ENCODE data around the gene STX12.
A peak's percentile ranks its signal among the peaks of the same experiment; 100 is the strongest.
"Not testable (repeated sequence)": the region's sequence is repeated elsewhere in the genome, so short reads cannot be mapped to it uniquely, and the experiment has no call there.

The STX12 gene

DNA sequence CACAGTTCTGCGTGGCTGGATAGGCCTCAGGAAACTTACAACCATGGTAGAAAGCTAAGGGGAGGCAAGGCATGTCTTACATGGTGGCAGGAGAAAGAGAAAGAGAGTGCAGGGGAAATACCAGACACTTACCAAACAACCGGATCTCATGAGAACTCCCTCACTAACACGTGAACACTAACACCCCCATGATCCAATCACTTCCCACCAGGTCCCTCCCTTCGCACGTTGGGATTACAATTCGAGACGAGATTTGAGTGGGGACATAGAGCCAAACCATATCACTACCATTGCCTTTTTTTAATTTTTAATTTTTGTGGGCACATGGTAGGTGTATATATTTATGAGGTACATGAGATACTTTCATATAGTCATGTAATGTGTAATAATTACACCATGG is 33.7 kb downstream of the STX12 start:
- H3K9ac ChIP-seq (ENCODE audit: low read length): no peak overlapping the region
- H3K4me3 ChIP-seq (ENCODE audit: low read depth, low read length): no peak overlapping the region
- H3K36me3 ChIP-seq (ENCODE audit: control insufficient read depth, insufficient read depth, low read length): peaks cover 26% of the 10 kb centered on the region
- H3K27ac ChIP-seq (ENCODE audit: low read depth, low read length): no peak overlapping the region
- no peaks in the 10 kb centered on the region for H3K9me3 ChIP-seq (ENCODE audit: control insufficient read depth, insufficient read depth, low read depth, low read length)
- no peaks in the 10 kb centered on the region for H3K27me3 ChIP-seq (ENCODE audit: control insufficient read depth, insufficient read depth, low read length)
- H3K4me1 ChIP-seq (ENCODE audit: control insufficient read depth, insufficient read depth, low read length): peaks cover 10% of the 10 kb centered on the region

DNA sequence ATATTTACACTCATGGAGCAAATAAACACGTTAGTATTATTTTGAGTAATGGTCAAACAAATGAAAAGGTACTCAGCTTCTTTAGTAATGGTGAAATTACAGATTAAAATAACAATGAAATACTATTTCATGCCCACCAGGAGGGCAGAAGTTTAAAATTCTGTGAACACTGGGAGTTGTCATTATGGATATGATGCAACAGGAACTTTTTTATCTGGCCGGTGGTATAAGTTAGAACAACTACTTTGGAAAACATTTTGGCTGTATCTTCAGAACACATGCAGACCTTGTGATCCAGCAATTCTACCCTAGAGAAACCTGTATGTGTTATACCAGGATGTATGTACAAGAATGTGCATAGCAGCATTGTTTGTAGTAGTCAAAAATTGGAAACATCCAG is 34.4 kb downstream of the STX12 start:
- H3K27ac ChIP-seq (ENCODE audit: low read depth, low read length): peak overlapping the region; percentile 61; the same call in 1 of the 2 replicates
- no peak overlapping the region for H3K9ac ChIP-seq (ENCODE audit: low read length)
- H3K4me3 ChIP-seq (ENCODE audit: low read depth, low read length): no peak overlapping the region
- H3K36me3 ChIP-seq (ENCODE audit: control insufficient read depth, insufficient read depth, low read length): peaks cover 23% of the 10 kb centered on the region
- H3K9me3 ChIP-seq (ENCODE audit: control insufficient read depth, insufficient read depth, low read depth, low read length): no peaks in the 10 kb centered on the region
- no peaks in the 10 kb centered on the region for H3K27me3 ChIP-seq (ENCODE audit: control insufficient read depth, insufficient read depth, low read length)
- peaks cover 10% of the 10 kb centered on the region for H3K4me1 ChIP-seq (ENCODE audit: control insufficient read depth, insufficient read depth, low read length)

DNA sequence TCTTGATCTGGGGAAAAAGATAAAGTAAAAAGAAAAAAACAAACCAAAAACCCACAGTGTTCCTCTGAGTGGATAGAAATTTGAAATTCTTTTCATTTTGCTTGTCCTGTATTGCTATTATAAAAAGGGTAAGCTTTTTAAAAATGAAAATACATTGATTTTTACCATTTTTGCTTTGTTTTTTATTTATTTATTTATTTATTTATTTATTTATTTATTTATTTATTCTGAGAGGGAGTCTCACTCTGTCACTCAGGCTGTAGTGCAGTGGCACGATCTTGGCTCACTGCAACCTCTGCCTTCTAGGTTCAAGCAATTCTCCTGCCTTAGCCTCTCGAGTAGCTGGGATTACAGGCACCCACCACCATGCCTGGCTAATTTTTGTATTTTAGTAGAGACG is 35.1 kb downstream of the STX12 start:
- not testable (repeated sequence) for H3K4me3 ChIP-seq (ENCODE audit: low read depth, low read length); H3K27me3 ChIP-seq (ENCODE audit: control insufficient read depth, insufficient read depth, low read length); H3K9ac ChIP-seq (ENCODE audit: low read length); H3K9me3 ChIP-seq (ENCODE audit: control insufficient read depth, insufficient read depth, low read depth, low read length)
- Histone ChIP-seq H3K36me3 (ENCODE audit: control insufficient read depth, insufficient read depth, low read length) (peaks cover 24% of the 10 kb centered on the region), H3K4me1 (ENCODE audit: control insufficient read depth, insufficient read depth, low read length) (peaks cover 10% of the 10 kb centered on the region), H3K27ac (ENCODE audit: low read depth, low read length) (0 out of 2 replicates have a peak overlapping the region, but pooled peaks have one; percentile 61)

DNA sequence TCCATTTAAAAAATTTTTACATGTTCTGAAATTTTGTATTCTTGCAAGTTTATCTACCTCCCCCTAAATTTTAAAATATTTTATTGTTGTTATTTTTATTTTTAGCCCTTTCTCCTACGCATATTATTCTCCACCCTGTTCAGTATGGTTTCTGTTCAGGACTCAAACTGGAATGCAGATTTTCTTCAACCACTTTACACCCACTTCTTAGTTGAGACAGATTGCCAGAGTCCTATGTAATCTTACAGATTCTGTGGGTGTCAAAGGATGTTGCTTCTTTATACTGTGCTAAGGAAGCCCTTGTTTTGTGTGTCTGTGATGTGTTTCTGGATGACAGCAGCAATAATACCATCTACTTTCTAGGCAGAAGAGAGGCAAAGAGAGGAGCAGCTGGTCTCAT is 36.9 kb downstream of the STX12 start:
- Histone ChIP-seq H3K9me3 (ENCODE audit: control insufficient read depth, insufficient read depth, low read depth, low read length) (no peaks in the 10 kb centered on the region), H3K36me3 (ENCODE audit: control insufficient read depth, insufficient read depth, low read length) (peaks cover 19% of the 10 kb centered on the region), H3K27ac (ENCODE audit: low read depth, low read length) (no peak overlapping the region), H3K27me3 (ENCODE audit: control insufficient read depth, insufficient read depth, low read length) (no peaks in the 10 kb centered on the region), H3K9ac (ENCODE audit: low read length) (no peak overlapping the region), H3K4me1 (ENCODE audit: control insufficient read depth, insufficient read depth, low read length) (peaks cover 10% of the 10 kb centered on the region), H3K4me3 (ENCODE audit: low read depth, low read length) (no peak overlapping the region)

DNA sequence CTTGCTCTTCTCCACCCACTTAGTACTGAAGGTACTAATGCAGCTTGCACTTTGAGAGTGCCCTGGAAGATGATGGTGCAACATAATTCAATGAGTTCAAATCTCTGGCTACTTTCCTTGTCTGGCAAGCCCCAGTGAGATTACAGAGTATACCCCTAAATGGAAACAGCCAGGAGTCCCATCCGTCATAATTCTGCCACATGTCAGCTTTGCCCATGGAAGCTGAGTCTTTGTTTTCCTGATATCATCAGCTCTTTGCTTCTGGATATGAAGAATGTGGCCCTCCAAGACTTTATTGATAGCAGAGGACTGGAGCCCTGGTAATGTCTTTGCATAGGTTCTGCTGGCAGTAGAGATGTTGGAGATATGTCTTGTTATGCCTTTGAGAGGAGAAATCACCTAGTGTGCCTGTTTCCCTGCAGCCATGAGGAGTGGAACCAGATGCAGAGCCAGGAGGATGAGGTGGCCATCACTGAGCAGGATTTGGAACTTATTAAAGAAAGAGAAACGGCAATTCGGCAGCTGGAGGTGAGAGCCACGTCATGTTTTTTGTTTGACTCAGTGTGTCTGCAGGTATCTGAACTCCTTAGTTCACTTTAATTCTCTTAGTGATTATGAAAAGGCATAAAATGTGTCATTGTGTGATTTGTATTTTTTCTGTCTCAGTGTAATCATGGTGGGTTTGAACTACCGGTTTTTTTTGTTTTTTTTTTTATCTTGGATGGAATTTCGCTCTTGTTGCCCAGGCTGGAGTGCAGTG is 38.9 kb downstream of the STX12 start:
- Histone ChIP-seq H3K4me1 (ENCODE audit: control insufficient read depth, insufficient read depth, low read length) (0 out of 2 replicates have a peak, but pooled peaks cover 5% of the 10 kb centered on the region), H3K36me3 (ENCODE audit: control insufficient read depth, insufficient read depth, low read length) (peaks cover 6% of the 10 kb centered on the region; the same call in 1 of the 2 replicates), H3K9ac (ENCODE audit: low read length) (no peak overlapping the region), H3K9me3 (ENCODE audit: control insufficient read depth, insufficient read depth, low read depth, low read length) (no peaks in the 10 kb centered on the region), H3K27ac (ENCODE audit: low read depth, low read length) (no peak overlapping the region), H3K4me3 (ENCODE audit: low read depth, low read length) (no peak overlapping the region), H3K27me3 (ENCODE audit: control insufficient read depth, insufficient read depth, low read length) (no peaks in the 10 kb centered on the region)

DNA sequence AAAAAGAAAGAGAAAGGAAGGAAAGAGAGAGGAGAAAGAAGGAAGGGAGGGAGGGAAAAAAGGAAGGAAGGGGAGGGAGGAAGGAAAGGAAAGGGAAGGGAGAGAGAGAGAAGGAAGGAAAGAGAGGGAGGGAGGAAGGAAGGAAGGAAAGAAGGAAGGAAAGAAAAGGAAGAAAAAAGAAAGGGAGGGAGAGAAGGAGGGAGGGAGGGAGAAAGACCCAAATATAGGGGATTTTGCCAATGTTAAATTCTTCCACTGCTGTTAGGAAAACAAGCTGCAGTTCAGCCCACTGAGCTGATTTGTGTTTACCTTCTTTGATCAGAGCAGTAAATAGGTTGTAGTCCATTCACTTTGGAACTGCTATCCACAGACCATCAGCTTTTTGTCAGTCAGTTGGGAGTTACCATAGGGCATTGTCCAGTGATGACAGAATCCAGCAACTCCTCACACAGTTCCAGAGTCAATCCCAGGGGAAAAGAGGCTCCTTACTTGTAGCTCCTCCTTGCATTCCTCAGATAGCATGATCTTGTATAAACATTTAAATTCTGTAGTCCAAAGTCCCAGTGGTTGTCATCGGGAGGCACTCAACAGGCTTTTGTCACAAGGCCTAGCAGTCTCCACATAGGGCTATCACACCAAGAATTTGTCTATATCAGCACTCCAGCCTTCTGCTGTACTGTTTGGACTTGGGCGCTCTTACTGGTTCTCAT is 44.1 kb downstream of the STX12 start:
- Histone ChIP-seq H3K4me3 (ENCODE audit: low read depth, low read length) (no peak overlapping the region), H3K27me3 (ENCODE audit: control insufficient read depth, insufficient read depth, low read length) (no peaks in the 10 kb centered on the region), H3K36me3 (ENCODE audit: control insufficient read depth, insufficient read depth, low read length) (peaks cover 20% of the 10 kb centered on the region), H3K9ac (ENCODE audit: low read length) (no peak overlapping the region), H3K27ac (ENCODE audit: low read depth, low read length) (no peak overlapping the region), H3K9me3 (ENCODE audit: control insufficient read depth, insufficient read depth, low read depth, low read length) (no peaks in the 10 kb centered on the region), H3K4me1 (ENCODE audit: control insufficient read depth, insufficient read depth, low read length) (no peaks in the 10 kb centered on the region)

DNA sequence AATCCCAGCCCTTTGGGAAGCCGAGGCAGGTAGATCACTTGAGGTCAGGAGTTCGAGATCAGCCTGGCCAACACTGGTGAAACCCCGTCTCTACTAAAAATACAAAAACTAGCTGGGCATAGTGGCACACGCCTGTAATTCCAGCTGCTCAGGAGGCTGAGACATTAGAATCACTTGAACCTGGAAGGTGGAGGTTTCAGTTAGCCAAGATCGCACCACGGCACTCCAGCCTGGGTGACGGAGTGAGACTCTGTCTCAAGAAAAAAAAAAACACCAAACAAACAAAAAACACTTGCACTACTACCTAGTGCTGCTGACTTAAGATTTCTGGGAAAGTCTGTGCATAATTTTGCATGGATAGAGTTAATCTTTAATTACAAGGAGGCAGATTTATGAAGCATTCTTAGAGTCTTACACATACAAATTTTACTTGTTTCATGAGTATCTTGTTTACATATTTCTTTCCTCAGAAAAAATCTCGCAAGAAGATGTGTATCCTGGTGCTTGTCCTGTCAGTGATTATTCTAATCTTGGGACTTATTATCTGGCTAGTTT is 48.8 kb downstream of the STX12 start:
- Histone ChIP-seq H3K9ac (ENCODE audit: low read length) (no peak overlapping the region), H3K9me3 (ENCODE audit: control insufficient read depth, insufficient read depth, low read depth, low read length) (no peaks in the 10 kb centered on the region), H3K4me3 (ENCODE audit: low read depth, low read length) (no peak overlapping the region), H3K4me1 (ENCODE audit: control insufficient read depth, insufficient read depth, low read length) (no peaks in the 10 kb centered on the region), H3K27me3 (ENCODE audit: control insufficient read depth, insufficient read depth, low read length) (no peaks in the 10 kb centered on the region), H3K27ac (ENCODE audit: low read depth, low read length) (no peak overlapping the region), H3K36me3 (ENCODE audit: control insufficient read depth, insufficient read depth, low read length) (peaks cover 13% of the 10 kb centered on the region)

DNA sequence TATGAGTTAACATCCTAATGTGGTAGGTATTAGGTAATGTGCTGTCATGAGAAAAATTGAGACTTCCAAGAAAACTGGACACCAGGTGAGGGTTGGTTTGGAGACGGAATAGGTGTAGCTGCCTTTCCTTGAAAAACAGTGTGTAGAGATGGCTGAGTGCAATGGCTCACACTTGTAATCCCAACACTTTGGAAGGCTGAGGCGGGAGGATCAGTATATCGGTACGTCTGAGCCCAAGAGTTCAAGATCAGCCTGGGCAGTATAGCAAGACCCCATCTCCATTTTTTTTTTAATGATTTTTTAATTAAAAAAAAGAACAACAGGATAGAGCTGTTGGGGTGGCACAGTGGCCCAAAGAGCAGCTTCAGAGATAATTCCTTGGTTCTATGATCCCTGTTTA is 50.8 kb downstream of the STX12 start:
- H3K9ac ChIP-seq (ENCODE audit: low read length): no peak overlapping the region

DNA sequence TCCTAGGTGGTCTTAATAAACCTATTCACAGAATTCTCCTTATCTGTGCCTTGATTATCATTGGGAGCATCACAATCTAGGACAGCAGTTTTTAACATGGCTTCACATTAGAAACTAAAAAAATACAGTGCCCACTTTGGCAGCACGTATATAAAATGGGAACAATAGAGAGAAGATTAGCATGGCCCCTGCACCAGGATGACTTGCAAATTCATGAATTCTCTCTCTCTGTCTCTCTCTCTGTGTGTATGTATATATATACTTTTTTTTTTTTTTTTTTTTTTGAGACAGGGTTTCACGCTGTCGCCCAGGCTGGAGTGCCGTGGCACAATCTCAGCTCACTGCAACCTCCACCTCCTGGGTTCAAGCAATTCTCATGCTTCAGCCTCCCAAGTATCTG is 51.4 kb downstream of the STX12 start:
- H3K36me3 ChIP-seq (ENCODE audit: control insufficient read depth, insufficient read depth, low read length): peaks cover 4% of the 10 kb centered on the region
- H3K4me3 ChIP-seq (ENCODE audit: low read depth, low read length): no peak overlapping the region
- no peak overlapping the region for H3K9ac ChIP-seq (ENCODE audit: low read length)
- H3K27ac ChIP-seq (ENCODE audit: low read depth, low read length): no peak overlapping the region
- H3K27me3 ChIP-seq (ENCODE audit: control insufficient read depth, insufficient read depth, low read length): no peaks in the 10 kb centered on the region
- H3K9me3 ChIP-seq (ENCODE audit: control insufficient read depth, insufficient read depth, low read depth, low read length): no peaks in the 10 kb centered on the region
- no peaks in the 10 kb centered on the region for H3K4me1 ChIP-seq (ENCODE audit: control insufficient read depth, insufficient read depth, low read length)

More for the DNA sequence above, 50.8 kb downstream of the STX12 start:
- no peak overlapping the region for H3K4me3 ChIP-seq (ENCODE audit: low read depth, low read length)
- H3K36me3 ChIP-seq (ENCODE audit: control insufficient read depth, insufficient read depth, low read length): peaks cover 5% of the 10 kb centered on the region
- H3K4me1 ChIP-seq (ENCODE audit: control insufficient read depth, insufficient read depth, low read length): no peaks in the 10 kb centered on the region
- H3K27ac ChIP-seq (ENCODE audit: low read depth, low read length): no peak overlapping the region
- no peaks in the 10 kb centered on the region for H3K27me3 ChIP-seq (ENCODE audit: control insufficient read depth, insufficient read depth, low read length)
- no peaks in the 10 kb centered on the region for H3K9me3 ChIP-seq (ENCODE audit: control insufficient read depth, insufficient read depth, low read depth, low read length)

DNA sequence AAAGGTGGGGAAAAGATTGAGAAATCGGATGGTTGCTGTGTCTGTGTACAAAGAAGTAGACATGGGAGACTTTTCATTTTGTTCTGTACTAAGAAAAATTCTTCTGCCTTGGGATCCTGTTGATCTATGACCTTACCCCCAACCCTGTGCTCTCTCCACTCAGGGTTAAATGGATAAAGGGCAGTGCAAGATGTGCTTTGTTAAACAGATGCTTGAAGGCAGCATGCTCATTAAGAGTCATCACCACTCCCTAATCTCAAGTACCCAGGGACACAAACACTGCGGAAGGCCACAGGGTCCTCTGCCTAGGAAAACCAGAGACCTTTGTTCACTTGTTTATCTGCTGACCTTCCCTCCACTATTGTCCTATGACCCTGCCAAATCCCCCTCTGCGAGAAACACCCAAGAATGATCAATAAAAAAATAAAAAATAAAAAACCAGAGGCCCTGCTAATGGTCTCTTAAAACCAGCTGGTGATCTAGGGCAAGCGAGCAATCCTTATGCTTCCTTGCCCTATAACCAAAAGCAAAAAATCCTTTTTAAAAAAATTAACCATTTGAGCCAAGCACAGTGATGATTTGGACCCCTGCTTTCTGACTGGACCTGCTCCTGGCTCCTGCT is 56.4 kb downstream of the STX12 start:
- not testable (repeated sequence) for H3K4me3 ChIP-seq (ENCODE audit: low read depth, low read length); H3K9me3 ChIP-seq (ENCODE audit: control insufficient read depth, insufficient read depth, low read depth, low read length); H3K27me3 ChIP-seq (ENCODE audit: control insufficient read depth, insufficient read depth, low read length)
- Histone ChIP-seq H3K4me1 (ENCODE audit: control insufficient read depth, insufficient read depth, low read length) (peaks cover 12% of the 10 kb centered on the region), H3K36me3 (ENCODE audit: control insufficient read depth, insufficient read depth, low read length) (peaks cover 19% of the 10 kb centered on the region), H3K9ac (ENCODE audit: low read length) (peak overlapping the region; percentile 96), H3K27ac (ENCODE audit: low read depth, low read length) (peak overlapping the region; percentile 67; the same call in 1 of the 2 replicates)
